Skeletal muscle satellite cell (primary cell): ENCODE results near the gene RIPPLY3.
"Not testable (repeated sequence)": the region's sequence is repeated elsewhere in the genome, so short reads cannot be mapped to it uniquely, and the experiment has no call there.

Source experiments
- H3K27me3 ChIP-seq: 2 replicates; pipeline ENCODE4 v1.7.0; 2013; ENCODE audit warnings: low read length; ENCODE audit not compliant: control insufficient read depth, insufficient read depth
- H3K36me3 ChIP-seq: 2 replicates; pipeline ENCODE4 v1.7.0; 2013; ENCODE audit warnings: mild to moderate bottlenecking, control low read depth, low read length; ENCODE audit not compliant: insufficient read depth
- H3K4me1 ChIP-seq: 2 replicates; pipeline ENCODE4 v1.7.0; 2013; ENCODE audit warnings: low read length; ENCODE audit not compliant: control insufficient read depth, insufficient read depth
- H3K4me2 ChIP-seq: 2 replicates; pipeline ENCODE4 v1.7.0; 2013; ENCODE audit warnings: mild to moderate bottlenecking, low read length
- H3K4me3 ChIP-seq: 2 replicates; pipeline ENCODE4 v1.7.0; 2013; ENCODE audit warnings: low read length
- H3K9ac ChIP-seq: 2 replicates; pipeline ENCODE4 v1.7.0; 2013; ENCODE audit warnings: mild to moderate bottlenecking, low read depth, low read length, moderate library complexity
- H3K9me3 ChIP-seq: replicated peaks from 2 replicates; pipeline ENCODE4 v1.7.0; 2013; ENCODE audit warnings: mild to moderate bottlenecking, control low read depth, low read length

Gene RIPPLY3

GRCh38 chr21:37002851-37003250 is 3.7 kb upstream of the RIPPLY3 start:
- not testable (repeated sequence) for H3K9me3 ChIP-seq, H3K4me1 ChIP-seq, H3K4me3 ChIP-seq, H3K36me3 ChIP-seq, H3K27me3 ChIP-seq, H3K9ac ChIP-seq, H3K4me2 ChIP-seq

DNA sequence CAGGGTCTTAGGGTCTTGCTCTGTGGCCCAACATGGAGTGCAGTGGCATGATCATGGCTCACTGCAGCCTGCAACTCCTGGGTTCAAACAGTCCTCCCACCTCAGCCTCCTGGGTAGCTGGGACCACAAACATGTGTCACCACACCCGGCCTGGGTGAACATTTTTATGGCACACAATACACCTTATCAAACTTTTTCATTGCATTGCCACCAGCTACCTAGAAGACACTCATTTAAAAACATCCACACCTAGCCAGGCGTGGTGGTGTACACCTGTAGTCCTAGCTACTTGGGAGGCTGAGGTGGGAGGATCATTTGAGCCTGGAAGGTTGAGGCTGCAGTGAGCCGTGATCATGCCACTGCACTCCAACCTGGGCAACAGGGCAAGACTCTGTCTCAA is 2.6 kb upstream of the RIPPLY3 start:
- not testable (repeated sequence) for H3K9ac ChIP-seq, H3K36me3 ChIP-seq, H3K4me2 ChIP-seq, H3K9me3 ChIP-seq, H3K27me3 ChIP-seq, H3K4me3 ChIP-seq, H3K4me1 ChIP-seq

DNA sequence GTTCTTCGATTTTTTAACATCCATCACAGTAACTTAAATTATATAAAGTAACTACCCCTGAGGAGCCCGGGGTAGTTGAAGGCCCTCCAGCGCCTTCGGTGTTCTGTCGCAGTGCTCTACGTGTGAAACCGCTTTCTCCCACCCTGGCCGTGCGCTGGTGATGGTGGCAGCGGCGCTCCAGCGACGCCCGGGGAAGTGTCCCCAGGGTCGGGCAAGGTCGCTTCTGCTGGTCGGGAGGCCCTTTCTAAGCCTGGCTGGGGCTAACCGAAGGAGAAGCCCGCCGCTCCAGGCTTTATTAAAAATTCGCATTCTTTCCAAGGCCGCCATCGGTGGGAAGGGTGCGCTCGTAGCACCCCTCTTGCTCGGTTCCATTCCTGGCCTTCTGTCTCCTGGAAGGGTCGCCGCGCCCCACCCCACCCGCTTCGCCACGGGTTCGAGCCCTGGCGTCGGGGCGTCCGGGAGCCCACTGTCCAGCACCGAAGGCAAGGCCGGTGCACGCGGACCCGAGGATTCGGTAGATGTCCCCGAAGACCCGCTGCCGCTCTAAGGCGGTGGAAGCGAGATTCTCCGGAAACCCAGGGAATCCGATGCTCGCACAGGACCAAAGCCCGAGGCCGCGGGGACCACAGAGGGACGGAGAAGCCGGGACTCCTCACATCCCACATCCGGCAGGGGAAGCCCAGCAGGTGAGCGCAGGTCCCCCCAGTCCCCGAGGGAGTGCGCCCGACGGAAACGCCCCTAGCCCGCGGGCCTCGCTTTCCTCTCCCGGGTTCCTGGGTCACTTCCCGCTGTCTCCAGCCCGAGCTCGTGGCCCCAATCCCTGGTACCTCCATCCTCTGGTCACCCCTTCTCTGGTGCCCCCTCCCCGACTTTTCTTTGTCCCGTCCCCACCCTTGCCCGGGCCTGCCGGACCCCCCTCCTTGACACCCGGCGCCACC is 685 bp upstream of the RIPPLY3 start:
- H3K9ac ChIP-seq = no peak overlapping the region

DNA sequence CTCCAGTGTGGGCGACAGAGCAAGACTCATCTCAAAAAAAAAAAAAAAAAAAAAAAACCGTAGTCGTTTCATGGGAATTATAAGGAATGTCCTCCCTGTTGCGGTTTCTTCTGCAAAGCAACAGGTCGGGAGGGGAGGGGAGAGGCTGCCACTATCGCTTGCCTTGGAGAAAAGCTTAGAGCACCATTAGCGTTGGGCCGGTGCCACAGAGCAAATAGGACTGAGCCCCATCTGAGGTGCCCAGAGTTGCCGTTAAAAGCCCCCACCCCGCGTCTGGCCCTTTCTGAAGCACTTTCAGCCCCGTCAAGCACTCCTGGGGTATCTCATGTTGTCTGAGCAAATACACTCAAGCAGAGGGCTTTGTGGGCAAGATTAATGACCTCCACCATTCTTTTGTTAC is 2.2 kb downstream of the RIPPLY3 start:
- H3K9me3 ChIP-seq = no peaks in the 10 kb centered on the region
- peaks cover 11% of the 10 kb centered on the region for H3K27me3 ChIP-seq

More for the DNA sequence above, 685 bp upstream of the RIPPLY3 start:
- Histone ChIP-seq H3K27me3 (peaks cover 6% of the 10 kb centered on the region), H3K36me3 (no peaks in the 10 kb centered on the region), H3K9me3 (no peaks in the 10 kb centered on the region), H3K4me1 (peaks cover 8% of the 10 kb centered on the region), H3K4me2 (peak overlapping the region; percentile 91), H3K4me3 (peak overlapping the region; percentile 70)

GRCh38 chr21:37009740-37010341 is 3.3 kb downstream of the RIPPLY3 start:
- no peaks in the 10 kb centered on the region for H3K9me3 ChIP-seq
- H3K4me3 ChIP-seq = peak overlapping the region; percentile 59
- no peak overlapping the region for H3K9ac ChIP-seq
- peaks cover 16% of the 10 kb centered on the region for H3K27me3 ChIP-seq
- H3K36me3 ChIP-seq = no peaks in the 10 kb centered on the region
- H3K4me2 ChIP-seq = peak overlapping the region; percentile 83
- H3K4me1 ChIP-seq = peaks cover 8% of the 10 kb centered on the region

More for the DNA sequence above, 2.2 kb downstream of the RIPPLY3 start:
- Histone ChIP-seq H3K4me2 (no peak overlapping the region), H3K9ac (no peak overlapping the region), H3K4me3 (no peak overlapping the region), H3K4me1 (peaks cover 8% of the 10 kb centered on the region), H3K36me3 (no peaks in the 10 kb centered on the region)

- Histone ChIP-seq H3K9ac (no peak overlapping the region), H3K4me2 (no peak overlapping the region), H3K9me3 (no peaks in the 10 kb centered on the region), H3K4me1 (no peaks in the 10 kb centered on the region), H3K36me3 (no peaks in the 10 kb centered on the region), H3K4me3 (no peak overlapping the region), H3K27me3 (peaks cover 10% of the 10 kb centered on the region)
Observed at GRCh38 chr21:37017951-37018679, 11.6 kb downstream of the RIPPLY3 start.

GRCh38 chr21:37026499-37026898 is 20.0 kb downstream of the RIPPLY3 start:
- Histone ChIP-seq H3K9me3 (no peaks in the 10 kb centered on the region), H3K27me3 (peaks cover 12% of the 10 kb centered on the region), H3K4me3 (no peak overlapping the region), H3K36me3 (no peaks in the 10 kb centered on the region), H3K4me2 (no peak overlapping the region), H3K4me1 (no peaks in the 10 kb centered on the region), H3K9ac (no peak overlapping the region)

DNA sequence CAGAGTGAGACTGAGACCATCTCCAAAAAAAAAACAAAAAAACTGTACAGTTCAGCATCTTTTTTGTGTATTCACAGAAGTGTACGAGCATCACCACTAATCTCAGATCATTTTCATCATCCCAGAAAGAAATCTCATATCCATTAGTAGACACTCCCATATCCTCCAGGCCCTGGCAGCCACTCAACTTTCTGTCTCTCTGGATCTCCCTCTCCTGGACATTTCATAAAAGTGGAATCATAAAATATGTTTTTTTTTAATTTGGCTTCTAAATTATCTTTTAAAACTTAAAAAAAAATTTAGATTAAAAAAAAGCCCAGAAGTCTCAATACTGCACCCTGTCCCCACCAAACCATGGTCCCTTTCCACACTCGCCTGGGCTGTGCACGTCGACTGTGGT is 22.1 kb downstream of the RIPPLY3 start:
- Histone ChIP-seq H3K9ac (no peak overlapping the region), H3K27me3 (peaks cover 12% of the 10 kb centered on the region), H3K4me3 (no peak overlapping the region), H3K4me1 (peaks cover 13% of the 10 kb centered on the region), H3K9me3 (no peaks in the 10 kb centered on the region), H3K36me3 (no peaks in the 10 kb centered on the region), H3K4me2 (no peak overlapping the region)

DNA sequence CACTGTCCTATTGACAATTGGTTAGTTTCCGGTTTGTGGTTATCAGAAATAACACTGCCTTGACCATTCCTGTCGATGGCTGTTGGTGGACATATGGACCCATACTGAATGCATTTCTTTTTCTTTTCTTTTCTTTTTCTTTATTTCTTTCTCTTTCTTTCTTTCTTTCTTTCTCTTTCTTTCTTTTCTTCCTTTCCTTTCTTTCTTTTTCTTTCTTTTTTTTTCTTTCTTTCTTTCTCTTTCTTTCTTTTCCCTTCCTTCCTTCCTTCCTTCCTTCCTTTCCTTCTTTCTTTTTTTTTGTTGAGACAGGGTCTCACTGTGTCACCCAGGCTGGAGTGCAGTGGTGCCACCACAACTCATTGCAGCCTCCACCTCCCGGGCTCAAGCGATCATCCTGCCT is 24.4 kb downstream of the RIPPLY3 start:
- Histone ChIP-seq H3K4me3 (no peak overlapping the region), H3K27me3 (peaks cover 8% of the 10 kb centered on the region), H3K9ac (no peak overlapping the region), H3K9me3 (no peaks in the 10 kb centered on the region), H3K36me3 (no peaks in the 10 kb centered on the region), H3K4me2 (no peak overlapping the region), H3K4me1 (peaks cover 13% of the 10 kb centered on the region)

- H3K9me3 ChIP-seq = no peaks in the 10 kb centered on the region
- peaks cover 13% of the 10 kb centered on the region for H3K4me1 ChIP-seq
- no peak overlapping the region for H3K9ac ChIP-seq
Observed at GRCh38 chr21:37032293-37032692, 25.8 kb downstream of the RIPPLY3 start.

GRCh38 chr21:37032877-37033471 is 26.5 kb downstream of the RIPPLY3 start:
- no peak overlapping the region for H3K9ac ChIP-seq
- no peaks in the 10 kb centered on the region for H3K36me3 ChIP-seq
- peaks cover 13% of the 10 kb centered on the region for H3K4me1 ChIP-seq
- no peak overlapping the region for H3K4me3 ChIP-seq
- H3K27me3 ChIP-seq = no peaks in the 10 kb centered on the region
- H3K9me3 ChIP-seq = no peaks in the 10 kb centered on the region
- peak overlapping the region; percentile 46 for H3K4me2 ChIP-seq

More at GRCh38 chr21:37032293-37032692, 25.8 kb downstream of the RIPPLY3 start:
- no peaks in the 10 kb centered on the region for H3K36me3 ChIP-seq
- no peaks in the 10 kb centered on the region for H3K27me3 ChIP-seq
- no peak overlapping the region for H3K4me2 ChIP-seq
- no peak overlapping the region for H3K4me3 ChIP-seq
